GM21367 (cell line): Measurements from ENCODE around the gene GALT.
A peak's percentile ranks its signal among the peaks of the same experiment; 100 is the strongest.

Source experiments
- ATAC-seq: cut with Tn5 transposase; IDR thresholded peaks from one replicate; pipeline ENCODE4 v1.9.1; 2021; ENCODE audit not compliant: unreplicated experiment

Gene GALT

GRCh38 chr9:34651876-34652601 is 5.6 kb downstream of the GALT start, which contains the start of gene IL11RA:
Gene IL11RA (plus strand): TSS chr9:34652185. CDS start chr9:34655218, 3,033 bp downstream.
- no peak for ATAC-seq

- ATAC-seq = no peak
Observed at GRCh38 chr9:34652602-34653000, 6.1 kb downstream of the GALT start.

GRCh38 chr9:34653151-34654072 is 6.9 kb downstream of the GALT start:
- no peak for ATAC-seq

GRCh38 chr9:34654323-34655051 is 8.0 kb downstream of the GALT start:
- ATAC-seq = no peak

DNA sequence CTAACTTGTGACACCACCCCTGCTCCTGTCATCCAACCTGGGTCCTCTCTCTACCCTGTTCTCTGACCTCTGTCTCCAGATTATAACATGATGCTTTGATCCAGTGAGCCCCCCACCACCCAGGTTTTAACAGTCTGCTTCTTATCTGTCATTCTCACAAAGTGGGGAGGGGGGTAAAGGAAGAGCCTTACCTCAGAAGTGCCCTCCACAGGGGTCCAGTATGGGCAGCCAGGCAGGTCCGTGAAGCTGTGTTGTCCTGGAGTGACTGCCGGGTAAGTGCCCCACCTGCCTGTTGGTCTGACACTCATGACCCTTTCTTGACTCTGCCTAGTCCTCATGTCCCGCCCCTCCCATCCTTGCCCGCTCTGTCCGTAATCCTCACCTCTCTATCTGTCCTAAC is 8.9 kb downstream of the GALT start:
- no peak for ATAC-seq

DNA sequence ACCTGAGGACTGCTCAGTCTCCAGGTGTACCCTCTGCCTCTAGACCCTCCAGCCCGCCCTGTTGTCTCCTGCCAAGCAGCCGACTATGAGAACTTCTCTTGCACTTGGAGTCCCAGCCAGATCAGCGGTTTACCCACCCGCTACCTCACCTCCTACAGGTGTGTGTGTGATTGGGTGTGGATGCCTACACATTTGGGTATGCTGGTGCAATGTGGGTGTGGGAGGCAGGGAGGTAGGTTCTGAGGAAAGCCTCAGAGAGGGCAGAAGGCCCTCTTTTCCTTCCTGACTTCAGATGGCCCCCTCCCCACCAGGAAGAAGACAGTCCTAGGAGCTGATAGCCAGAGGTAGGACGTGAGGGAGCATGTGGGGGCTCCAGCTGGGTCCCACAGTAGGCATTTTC is 10.5 kb downstream of the GALT start:
- ATAC-seq = no peak

DNA sequence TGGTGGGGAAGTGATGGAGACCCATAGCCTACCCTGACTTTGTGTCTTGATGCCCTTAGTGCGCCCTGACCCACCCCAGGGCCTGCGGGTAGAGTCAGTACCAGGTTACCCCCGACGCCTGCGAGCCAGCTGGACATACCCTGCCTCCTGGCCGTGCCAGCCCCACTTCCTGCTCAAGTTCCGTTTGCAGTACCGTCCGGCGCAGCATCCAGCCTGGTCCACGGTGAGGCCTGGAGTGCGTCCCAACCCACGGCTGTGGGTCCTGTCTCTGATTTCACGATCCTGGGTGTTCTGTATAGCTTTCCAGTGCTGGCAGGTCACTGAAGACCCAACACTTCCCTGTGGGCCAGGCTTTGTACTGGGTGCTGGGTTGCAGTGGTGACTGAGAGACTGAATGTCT is 12.0 kb downstream of the GALT start:
- no peak for ATAC-seq

GRCh38 chr9:34659592-34660253 is 13.2 kb downstream of the GALT start:
- no peak for ATAC-seq

- ATAC-seq = no peak
Observed at GRCh38 chr9:34662526-34663302, 16.2 kb downstream of the GALT start, which contains the start of gene CCL27. Gene CCL27 (minus strand): TSS chr9:34662657. CDS start chr9:34662633, 24 bp downstream.

DNA sequence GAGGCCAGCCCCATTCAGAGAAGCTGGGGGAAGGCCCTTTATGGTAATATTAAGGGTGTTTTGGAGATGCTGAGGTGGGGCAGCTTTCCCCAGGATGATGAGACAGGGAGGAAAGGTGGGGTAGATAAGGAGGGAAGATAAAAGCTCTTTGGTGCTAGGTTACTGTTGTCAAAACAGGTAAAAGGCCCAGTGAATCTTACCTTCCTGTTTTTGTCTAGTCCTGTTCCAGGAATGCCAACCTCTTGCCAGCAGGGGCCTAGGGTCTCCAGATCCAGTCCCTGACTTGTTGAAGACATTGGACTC is 16.8 kb downstream of the GALT start:
- ATAC-seq = no peak

GRCh38 chr9:34664281-34665066 is 18.0 kb downstream of the GALT start:
- ATAC-seq = peak; percentile 50

GRCh38 chr9:34665067-34665380 is 18.5 kb downstream of the GALT start:
- ATAC-seq = no peak

- ATAC-seq = peak; percentile 59
Observed at GRCh38 chr9:34665381-34666250, 19.1 kb downstream of the GALT start.

DNA sequence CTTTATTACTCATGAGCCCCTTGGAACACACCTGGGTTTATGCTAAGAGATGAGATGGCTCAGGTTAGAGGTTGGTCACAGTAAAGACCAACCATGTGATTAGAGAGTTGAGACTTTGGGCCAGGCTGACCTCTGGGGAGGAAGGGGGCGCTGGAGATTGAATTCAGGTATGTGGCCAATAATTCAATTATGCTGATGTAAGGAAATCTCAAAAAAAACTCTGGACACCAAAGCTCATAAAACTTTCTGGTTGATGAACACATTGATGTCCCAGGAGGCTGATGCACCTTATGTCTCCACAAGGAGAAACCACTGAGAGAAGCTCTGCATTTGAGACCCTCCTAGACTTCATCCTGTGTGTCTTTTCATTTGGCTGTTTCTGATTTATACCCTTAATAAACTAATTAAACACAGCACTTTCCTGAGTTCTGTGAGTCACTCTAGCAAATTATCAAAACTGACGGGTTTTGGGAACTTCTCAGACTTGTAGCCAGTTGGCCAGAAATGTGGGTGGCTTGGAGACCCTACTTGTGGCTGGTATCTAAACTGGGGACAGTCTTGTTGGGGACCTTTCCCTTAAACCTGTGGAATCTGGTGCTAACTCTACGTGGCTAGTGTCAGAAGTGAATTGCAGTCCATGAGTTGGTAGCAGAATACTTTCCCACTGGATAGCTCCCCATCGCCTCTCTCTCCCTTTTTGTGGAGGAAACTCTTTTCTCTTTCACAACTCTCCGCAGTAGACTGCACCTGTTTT is 23.5 kb downstream of the GALT start:
- ATAC-seq = no peak

DNA sequence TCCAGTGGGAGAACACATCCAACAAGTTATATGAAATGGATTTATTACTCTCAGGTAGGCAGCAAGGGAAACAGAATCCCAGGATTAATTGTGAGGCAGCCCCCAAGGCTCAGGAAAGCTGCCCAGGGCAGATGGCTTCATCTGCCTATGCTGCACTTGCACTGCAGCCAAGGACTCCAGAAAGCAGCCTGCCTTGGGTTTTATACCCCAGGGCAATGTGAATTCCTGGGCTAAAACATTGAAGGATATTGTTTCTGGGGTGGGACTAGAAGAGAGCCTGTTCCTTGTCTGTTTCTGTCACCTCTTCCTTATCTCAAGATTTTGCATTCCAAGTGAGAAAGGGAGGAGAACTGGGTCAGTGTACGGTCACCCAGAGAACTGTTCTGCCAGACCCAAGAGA is 24.8 kb downstream of the GALT start:
- ATAC-seq = no peak

DNA sequence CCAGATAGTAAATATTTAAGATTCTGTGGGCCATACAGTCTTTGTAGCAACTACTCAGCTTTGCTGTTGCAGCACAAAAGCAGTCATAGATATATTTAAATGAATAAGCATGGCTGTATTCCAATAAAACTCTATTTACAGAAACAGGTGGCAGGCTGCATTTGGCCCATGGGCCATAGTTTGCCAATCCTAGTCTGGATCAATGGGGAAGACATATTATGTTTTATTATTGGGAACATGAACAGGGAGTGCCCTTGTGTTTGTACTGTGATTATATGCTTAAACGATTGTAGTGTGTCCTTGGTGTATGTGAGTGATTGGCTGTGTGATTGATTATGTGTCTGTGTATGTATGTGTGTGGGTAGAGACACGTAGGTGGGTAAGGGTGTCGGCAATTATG is 28.0 kb downstream of the GALT start:
- no peak for ATAC-seq

DNA sequence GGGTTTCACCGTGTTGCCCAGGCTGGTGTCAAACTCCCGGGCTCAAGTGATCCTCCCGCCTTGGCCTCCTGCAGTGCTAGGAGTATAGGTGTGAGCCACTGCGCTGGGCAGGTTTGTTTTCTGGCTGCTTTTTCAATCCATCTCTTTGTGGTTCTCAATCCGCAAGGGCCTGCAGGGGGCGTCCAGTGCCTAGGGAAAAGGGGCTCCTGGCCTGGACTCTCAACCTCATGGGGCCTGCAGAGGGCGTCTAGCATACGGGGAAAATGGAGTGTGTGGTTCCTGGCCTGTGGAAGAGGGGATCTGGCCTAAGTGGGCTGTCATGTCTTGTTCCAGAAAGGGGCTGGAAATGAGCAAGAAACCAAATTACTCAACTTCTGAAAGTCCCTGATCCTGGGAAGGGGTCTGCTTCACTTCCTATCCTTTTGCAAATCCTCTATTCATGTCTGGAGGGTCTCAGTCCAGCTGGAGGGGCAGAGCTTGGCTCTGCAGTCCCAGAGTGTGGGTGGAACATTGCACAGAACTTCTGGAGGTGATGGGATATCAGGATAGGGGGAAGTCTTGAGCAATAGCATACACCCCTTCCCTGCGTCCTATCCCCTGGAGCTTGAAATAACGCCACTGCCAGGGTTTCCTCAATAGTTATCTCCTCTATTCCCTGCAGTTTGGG is 28.7 kb downstream of the GALT start:
- no peak for ATAC-seq
